Stimulated activated CD8-positive, alpha-beta memory T cell treated with anti-CD3 and anti-CD28 coated beads, Interleukin-15, amount 100 ng/mL, for 48 hours (primary cell): ENCODE data around the gene TPSAB1.

Source experiments
- DNase-seq, 2 donors: peaks; one replicate each; pipeline ENCODE4 v3.0.0-alpha.2; 2020; ENCODE audit warnings: low read depth in 2 of 2

TPSAB1 gene

GRCh38 chr16:1283996-1284616, 43.6 kb downstream of the TPSAB1 start:
- DNase-seq, result no peak

GRCh38 chr16:1285669-1286512, 45.4 kb downstream of the TPSAB1 start:
- no peak for DNase-seq

GRCh38 chr16:1286513-1287094, 46.1 kb downstream of the TPSAB1 start:
- no peak for DNase-seq

GRCh38 chr16:1287982-1288670, 47.6 kb downstream of the TPSAB1 start:
- no peak for DNase-seq

GRCh38 chr16:1288813-1289476, 48.4 kb downstream of the TPSAB1 start:
- no peak for DNase-seq

- DNase-seq, result no peak
Observed at GRCh38 chr16:1289477-1289866, 49.0 kb downstream of the TPSAB1 start.

- DNase-seq, result no peak
Observed at GRCh38 chr16:1290063-1290501, 49.6 kb downstream of the TPSAB1 start.

GRCh38 chr16:1290860-1291575, 50.5 kb downstream of the TPSAB1 start:
- DNase-seq, result no peak

- no peak for DNase-seq
Observed at GRCh38 chr16:1291576-1291974, 51.1 kb downstream of the TPSAB1 start.
